ENCODE data around the gene TNKS2.

TNKS2 gene

DNA sequence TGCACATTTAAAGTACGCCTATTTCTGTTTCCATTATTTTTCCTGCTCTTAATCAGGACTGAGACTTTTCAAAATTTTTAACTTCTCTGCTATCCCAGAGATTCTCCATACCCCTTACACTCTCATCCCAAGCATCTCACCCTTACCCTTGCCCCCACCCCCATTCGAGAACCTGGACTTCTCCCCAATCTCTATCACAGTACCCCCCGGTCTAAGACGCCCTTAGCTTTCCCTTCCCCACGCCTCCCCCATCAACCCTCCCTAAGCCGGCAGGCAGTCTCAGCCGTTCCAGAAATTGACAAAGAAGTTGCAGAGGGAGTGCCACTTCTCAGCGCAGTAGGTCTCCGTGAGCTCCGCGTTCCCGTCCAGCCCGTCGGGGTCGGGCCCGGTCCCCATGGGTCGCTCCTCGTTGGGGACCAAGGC lies 109.7 kb downstream of the TNKS2 start:
- DNase-seq (ENCODE audit: low read depth), result no peak
- TF ChIP-seq, protein P1, sequence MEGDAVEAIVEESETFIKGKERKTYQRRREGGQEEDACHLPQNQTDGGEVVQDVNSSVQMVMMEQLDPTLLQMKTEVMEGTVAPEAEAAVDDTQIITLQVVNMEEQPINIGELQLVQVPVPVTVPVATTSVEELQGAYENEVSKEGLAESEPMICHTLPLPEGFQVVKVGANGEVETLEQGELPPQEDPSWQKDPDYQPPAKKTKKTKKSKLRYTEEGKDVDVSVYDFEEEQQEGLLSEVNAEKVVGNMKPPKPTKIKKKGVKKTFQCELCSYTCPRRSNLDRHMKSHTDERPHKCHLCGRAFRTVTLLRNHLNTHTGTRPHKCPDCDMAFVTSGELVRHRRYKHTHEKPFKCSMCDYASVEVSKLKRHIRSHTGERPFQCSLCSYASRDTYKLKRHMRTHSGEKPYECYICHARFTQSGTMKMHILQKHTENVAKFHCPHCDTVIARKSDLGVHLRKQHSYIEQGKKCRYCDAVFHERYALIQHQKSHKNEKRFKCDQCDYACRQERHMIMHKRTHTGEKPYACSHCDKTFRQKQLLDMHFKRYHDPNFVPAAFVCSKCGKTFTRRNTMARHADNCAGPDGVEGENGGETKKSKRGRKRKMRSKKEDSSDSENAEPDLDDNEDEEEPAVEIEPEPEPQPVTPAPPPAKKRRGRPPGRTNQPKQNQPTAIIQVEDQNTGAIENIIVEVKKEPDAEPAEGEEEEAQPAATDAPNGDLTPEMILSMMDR (IDR thresholded peaks at IDR 0.05; ENCODE audit: low read length, missing control alignments), result no peak
- peak overlapping the region; percentile 65 for H3K4me3 ChIP-seq (replicated peaks; ENCODE audit: low read depth, low read length)

DNA sequence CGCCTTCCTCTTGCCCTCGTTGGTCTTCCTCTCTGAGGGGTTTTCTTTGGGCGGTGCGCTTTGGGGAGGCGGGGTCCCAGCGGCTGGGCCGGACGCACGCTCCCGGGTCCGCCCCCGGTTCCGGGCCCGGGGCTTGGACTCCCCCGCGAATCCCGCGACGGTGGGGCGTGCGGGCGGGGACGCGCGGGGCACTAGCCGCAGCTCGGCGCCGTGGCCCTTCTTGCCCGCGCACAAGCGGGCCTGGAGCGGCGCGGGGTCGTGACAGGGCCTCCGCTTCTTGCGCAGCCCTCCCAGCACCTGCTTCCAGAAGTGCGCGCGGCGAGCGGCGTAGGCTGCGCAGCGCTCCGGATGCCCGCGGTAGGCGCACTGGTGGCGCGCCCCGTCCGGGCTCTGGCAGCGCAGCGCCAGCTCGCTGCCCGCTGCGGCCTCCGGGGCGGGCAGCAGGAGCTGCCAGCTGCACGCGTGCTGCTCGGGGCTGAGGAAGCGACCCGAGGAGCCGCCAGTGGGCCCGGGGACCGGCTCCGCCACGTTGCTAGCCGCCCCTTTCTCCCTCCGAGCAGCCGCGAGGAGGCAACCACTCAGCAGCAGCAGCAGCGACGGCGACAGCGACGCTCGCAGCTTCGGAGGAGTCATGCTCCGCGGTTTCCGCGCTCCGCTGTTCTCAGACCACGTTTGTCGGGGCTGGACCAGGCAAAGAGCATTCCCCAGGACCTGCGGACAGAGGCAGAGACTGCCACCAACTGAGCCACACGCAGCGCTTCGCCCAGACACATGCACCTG lies 110.3 kb downstream of the TNKS2 start:
- H3K4me3 ChIP-seq (replicated peaks; ENCODE audit: low read depth, low read length), result peak overlapping the region; percentile 65
- TF ChIP-seq, protein P1 (IDR thresholded peaks at IDR 0.05; ENCODE audit: low read length, missing control alignments), result peak; percentile 45
- DNase-seq (ENCODE audit: low read depth), result peak; percentile 77

DNA sequence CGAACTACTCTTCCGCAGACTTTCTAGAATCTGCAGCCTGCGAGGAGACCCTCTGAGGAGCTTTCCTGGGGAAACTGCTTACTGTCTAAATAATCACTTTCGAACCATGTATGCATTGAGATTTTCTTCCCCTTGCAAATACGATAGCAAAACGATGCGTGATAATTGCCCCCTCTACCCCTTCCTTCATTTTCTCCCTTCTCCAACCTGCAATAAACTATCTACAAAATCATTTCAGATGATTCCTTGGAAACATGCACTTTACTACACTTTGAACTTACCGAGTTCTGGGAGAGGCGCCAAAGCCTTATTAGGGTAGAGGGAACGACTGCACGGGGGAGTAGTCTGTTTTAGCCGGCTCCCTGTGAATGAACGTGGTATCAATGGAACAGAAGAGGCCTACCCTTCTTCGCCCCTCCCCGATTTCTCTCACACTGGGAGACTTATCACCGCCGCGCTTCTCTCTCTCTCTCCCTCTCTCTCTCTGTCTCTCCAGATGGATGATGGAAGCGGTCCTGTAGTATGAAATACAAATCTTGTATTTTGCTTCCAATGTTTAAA lies 111.0 kb downstream of the TNKS2 start, which contains the start of gene FGFBP3:
Gene FGFBP3, minus strand, starts transcription at position 370 of the 561 bp plus-strand sequence. CDS start 517 bp downstream, outside the sequence.
- DNase-seq (ENCODE audit: low read depth), result peak; percentile 51
- peak within 1 kb of the TSS; percentile 65 for H3K4me3 ChIP-seq (replicated peaks; ENCODE audit: low read depth, low read length)
- TF ChIP-seq, protein P1 (IDR thresholded peaks at IDR 0.05; ENCODE audit: low read length, missing control alignments), result no peak

DNA sequence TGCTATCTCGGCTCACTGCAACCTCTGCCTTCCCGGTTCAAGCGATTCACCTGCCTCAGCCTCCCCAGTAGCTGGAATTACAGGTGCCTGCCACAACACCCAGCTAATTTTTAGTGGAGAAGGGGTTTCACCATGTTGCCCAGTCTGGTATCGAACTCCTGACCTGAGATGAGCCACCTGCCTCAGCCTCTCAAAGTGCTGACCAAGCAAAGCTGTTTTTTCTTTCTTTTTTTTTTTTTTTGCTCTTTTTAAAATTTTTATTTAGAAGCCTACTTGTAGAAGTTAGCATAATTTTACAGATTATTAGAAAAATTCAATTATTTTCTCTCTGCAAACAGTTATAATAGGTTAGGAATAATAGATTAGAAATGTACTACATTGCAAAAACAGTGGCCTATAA lies 112.2 kb downstream of the TNKS2 start:
- no peak for DNase-seq (ENCODE audit: low read depth)
- TF ChIP-seq, protein P1 (IDR thresholded peaks at IDR 0.05; ENCODE audit: low read length, missing control alignments), result no peak
- H3K4me3 ChIP-seq (replicated peaks; ENCODE audit: low read depth, low read length), result no peak overlapping the region

Data from fibroblast of pulmonary artery (primary cell).